ENCODE measurements around the gene ARMC7. TPM values are rescaled to one million over a fixed set of nuclear protein-coding genes. Genes with fewer than 3 reads are reported as not detected.

Gene ARMC7
- total RNA-seq, 1 experiment from 2014 or later = 17.4 TPM

GRCh38 chr17:75075597-75076336, 34.0 kb upstream of the ARMC7 start:
- in situ Hi-C loops (cut with HindIII; ENCODE audit: low pct_unique_long_range_greater_than_20kb, low sequenced_read_pairs) = no loop called here
- no peak for DNase-seq (ENCODE audit: low read depth)

DNA sequence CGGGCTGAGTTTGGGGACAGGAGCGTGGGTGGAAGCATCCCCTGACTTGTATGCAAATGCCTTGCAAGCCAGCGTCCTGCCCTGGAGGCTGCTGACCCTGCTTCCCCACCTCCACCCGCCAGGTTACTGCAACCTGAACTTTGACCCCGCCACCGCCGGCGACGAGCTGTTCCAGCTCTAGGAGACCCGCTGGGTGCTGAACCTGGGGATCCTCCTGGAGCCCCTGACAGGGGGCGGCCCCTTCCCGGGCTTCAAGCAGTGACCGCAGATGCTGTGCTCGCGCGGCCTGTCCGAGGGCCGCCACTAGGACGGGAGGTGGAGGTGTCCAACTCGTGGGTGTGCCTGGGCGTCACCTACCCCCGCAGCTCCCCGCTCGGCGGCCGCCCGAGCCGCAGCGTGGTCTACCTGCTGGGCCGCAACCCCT, 32.7 kb upstream of the ARMC7 start:
- no peak for DNase-seq (ENCODE audit: low read depth)
- in situ Hi-C loops (cut with HindIII; ENCODE audit: low pct_unique_long_range_greater_than_20kb, low sequenced_read_pairs) = no loop called here

GRCh38 chr17:75077496-75078283, 32.1 kb upstream of the ARMC7 start:
- DNase-seq (ENCODE audit: low read depth) = no peak

DNA sequence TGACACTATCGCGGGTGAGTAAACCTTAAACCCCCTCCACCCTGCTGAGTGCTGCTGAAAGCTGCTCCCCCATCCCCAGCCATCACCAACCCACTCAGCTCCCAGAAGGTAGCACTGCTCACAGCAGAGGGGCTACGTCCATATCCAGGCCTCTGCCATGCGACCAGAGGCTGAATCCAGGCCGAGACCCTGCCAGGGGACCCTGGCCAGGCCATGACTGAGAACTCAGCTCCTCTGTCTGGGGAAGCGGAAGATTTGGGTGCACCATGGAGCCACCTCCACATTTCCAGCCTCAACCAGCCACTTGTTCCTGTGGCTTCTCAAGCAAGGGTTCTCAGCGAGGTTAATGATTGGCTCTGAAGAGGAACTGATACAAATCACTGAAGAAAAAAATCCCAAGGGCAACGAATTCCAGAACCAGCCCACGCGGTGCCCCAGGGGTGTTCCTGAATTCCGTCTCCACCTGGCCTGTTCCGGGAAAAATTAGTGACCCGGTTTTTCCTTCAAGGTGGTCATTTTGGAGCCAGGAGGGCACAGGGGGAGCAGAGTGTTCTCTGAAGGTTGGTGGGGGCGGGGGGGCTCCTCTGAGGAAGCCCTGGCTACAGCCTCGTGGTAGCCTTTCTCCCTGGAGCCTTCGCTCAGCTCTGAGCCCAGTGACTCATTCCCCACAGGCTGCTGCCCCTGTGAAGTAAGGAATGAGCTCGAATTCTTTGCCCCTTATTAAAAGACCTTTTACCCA, 31.3 kb upstream of the ARMC7 start:
- DNase-seq (ENCODE audit: low read depth) = peak; percentile 84
- in situ Hi-C loops (cut with HindIII; ENCODE audit: low pct_unique_long_range_greater_than_20kb, low sequenced_read_pairs) = no loop called here

More at GRCh38 chr17:75077496-75078283, 32.1 kb upstream of the ARMC7 start:
- in situ Hi-C loops (cut with HindIII; ENCODE audit: low pct_unique_long_range_greater_than_20kb, low sequenced_read_pairs) = no loop called here

DNA sequence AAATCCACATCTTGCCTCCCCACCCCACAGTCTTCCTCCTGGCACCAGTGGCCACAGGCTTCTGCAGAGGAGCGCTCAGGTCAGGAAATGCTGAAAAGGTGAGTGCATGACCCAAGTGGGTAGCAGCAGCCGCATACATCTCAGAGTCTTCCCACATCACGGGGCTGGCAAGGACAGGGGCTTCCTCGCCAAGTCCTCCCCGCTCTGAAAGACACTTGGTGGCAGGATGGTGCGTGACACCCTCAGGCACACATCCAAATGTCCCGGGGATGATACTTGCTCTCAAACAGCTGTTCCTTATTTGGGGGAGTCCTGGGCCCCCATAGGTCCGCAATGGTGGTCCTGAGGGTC, 30.8 kb upstream of the ARMC7 start:
- no peak for DNase-seq (ENCODE audit: low read depth)
- in situ Hi-C loops (cut with HindIII; ENCODE audit: low pct_unique_long_range_greater_than_20kb, low sequenced_read_pairs) = no loop called here

DNA sequence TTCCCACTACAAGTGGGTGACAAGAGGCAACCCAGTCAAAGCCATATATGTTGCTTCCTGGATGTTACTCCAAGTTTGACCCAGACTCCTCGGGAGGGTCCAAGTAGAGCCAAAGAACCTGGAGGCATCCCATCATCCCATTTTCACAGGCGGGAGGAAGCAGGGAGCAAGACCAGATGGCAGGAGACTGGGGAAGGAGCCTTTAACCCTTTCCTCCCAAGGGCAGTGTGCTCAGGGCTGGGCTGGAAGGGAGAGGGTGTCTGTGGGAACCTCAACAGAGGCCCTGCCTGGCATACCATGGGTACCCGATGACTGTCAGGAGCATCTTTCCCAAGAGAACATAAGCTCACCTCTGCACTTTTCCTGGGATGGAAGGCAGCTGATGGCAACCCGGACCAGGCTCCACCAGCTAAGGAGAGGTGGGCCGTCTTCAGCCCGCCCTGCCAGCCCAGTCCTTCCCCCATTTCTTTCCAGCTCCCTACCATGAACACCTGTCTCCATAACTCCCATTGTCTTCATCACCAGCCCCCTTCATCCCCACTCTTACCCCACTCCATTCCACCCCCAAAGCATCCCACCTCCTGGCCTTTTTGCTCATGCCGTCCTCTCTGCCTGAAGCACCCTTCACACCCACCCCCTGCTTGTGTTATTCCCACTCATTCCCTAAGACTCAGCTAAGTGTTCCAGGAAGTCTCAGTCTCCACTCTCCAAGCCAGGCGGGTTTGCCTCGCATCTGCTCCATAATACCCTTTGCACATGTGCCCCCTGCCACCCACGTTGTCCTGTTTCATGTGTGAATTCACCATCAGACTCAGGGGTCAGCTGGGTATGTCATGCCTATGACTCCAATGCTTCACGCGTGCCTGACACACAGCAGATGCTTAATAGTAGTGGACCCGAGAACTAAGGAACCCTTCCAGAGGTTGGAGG, 27.9 kb upstream of the ARMC7 start:
- DNase-seq (ENCODE audit: low read depth) = no peak
- in situ Hi-C loops (cut with HindIII; ENCODE audit: low pct_unique_long_range_greater_than_20kb, low sequenced_read_pairs) = no loop called here

- DNase-seq (ENCODE audit: low read depth) = no peak
- in situ Hi-C loops (cut with HindIII; ENCODE audit: low pct_unique_long_range_greater_than_20kb, low sequenced_read_pairs) = no loop called here
Measured at GRCh38 chr17:75082683-75083082, 27.1 kb upstream of the ARMC7 start.

DNA sequence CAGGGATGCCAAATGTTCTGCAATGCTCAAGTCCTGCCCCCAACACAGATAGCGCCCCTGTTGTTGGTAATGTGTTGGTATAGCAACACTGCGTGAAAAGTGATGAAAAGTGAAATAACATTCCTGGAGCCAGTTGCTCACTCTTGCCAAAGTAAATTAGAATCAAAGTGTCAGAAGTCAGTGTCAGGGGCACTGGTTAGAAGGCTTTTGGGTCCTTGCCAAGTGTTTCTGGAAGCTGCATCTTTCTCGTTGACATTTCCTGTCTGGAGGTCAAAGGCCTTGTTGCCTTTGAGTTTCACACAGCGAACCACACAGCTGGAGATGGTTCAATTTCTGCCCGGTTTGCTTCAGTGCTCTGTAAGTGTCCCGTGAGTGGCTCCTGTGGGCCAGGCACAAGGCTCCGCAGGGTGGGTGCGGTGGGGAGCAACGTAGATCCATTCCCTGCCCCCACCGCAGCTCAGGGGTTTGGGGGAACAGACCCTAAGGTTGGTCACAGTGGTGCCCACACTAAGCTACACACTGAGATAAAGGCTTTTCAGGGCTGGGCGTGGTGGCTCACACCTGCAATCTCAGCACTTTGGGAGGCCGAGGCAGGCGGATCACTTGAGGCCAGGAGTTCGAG, 25.6 kb upstream of the ARMC7 start:
- peak; percentile 87 for DNase-seq (ENCODE audit: low read depth)
- in situ Hi-C loops (cut with HindIII; ENCODE audit: low pct_unique_long_range_greater_than_20kb, low sequenced_read_pairs) = no loop called here

GRCh38 chr17:75086496-75087181, 23.1 kb upstream of the ARMC7 start:
- no peak for DNase-seq (ENCODE audit: low read depth)
- in situ Hi-C loops (cut with HindIII; ENCODE audit: low pct_unique_long_range_greater_than_20kb, low sequenced_read_pairs) = no loop called here

GRCh38 chr17:75087182-75087557, 22.6 kb upstream of the ARMC7 start:
- no peak for DNase-seq (ENCODE audit: low read depth)
- in situ Hi-C loops (cut with HindIII; ENCODE audit: low pct_unique_long_range_greater_than_20kb, low sequenced_read_pairs) = no loop called here

DNA sequence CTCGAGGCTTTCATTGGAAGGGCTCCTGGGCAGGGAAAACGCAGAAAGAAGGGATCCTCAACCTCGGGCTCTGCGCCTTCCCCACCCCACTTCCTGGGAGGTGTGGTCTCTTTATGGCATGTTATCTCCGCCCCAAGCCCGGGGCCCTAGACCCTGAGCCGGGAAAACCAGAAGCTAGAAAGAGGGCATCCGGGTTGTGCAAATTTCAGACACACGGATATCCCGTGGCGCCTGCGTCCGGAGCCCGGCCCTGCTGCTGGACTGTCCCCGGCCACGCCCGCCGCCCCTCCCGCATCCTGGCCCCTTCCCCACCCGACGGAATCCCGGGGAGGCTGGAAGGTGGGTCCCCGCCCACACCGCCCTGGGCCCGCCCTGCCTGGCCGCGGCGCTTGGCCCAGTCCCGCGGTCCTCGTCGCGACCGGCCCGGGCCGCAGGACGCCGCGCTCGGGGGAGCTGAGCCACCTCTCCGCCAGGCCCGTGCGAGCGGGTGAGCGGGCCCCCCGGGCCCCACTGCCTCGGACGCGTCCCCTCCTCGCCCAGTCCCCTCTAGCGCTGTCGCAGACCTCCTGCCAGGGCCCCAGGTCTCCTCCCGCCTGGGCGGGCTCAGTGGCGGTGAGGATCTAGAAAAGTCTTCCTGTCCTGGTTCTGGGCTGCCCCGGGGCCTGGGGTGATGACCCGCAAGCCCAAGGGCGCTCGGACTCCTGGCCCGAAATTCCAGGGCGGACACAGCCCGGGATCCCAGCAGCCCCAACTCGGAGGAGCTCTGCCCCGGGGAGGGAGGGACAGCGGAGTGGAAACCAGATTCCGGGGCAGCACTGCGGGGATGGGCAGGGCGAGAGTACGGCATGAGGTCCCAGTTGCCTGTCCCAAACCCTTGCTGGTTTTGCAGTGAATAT, 22.0 kb upstream of the ARMC7 start, which contains the start of gene SLC16A5:
Gene SLC16A5 (plus strand): TSS at position 397 of the 896 bp plus-strand sequence. CDS start 5,683 bp downstream, outside the sequence.
- in situ Hi-C loops (cut with HindIII; ENCODE audit: low pct_unique_long_range_greater_than_20kb, low sequenced_read_pairs) = no loop called here
- DNase-seq (ENCODE audit: low read depth) = no peak

DNA sequence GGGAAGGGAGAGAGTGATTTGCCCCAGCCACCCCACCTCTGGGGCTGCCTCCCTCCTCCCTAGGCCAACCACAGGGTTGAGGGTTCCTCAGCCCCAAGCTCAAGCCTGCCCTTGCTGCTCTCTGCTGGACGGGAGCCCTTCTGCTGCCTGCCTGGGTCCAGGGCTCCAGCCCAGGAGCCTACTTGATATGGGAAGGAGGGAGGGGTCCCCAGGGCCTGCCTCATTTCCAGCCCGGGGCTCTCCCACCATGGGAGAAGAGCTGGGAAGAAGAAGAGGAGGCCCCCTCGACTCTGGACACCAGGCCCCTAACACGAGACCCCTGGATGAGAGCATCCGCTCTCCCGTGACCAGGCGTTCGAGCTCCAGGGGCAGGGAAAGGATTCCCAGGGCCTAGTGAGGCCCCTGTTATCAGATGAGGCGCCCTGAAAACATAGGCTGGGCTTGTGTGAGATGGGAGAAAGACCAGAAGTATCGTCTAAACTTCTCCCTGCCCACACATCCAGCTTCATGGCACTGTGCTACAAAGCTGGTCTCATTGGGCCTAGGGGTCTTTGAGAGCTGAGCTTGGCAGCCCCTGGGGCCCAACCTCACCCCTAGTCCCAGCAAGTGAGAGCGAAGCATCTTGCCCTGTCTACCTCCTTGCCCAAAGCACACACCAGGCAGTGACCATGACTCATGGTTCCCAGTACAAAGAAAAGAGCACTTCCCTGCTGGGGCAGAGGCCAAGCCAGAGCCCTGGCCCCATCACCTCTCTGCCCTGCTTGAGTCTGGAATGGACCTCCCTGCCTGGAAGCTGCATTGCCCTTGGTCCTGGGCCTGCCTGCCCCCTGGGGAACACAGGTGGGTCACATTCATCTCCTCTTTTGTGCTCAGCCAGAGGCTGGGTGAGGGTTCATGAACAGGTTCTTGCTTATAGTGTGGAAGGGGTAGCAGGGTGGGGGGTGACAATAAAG, 21.0 kb upstream of the ARMC7 start:
- DNase-seq (ENCODE audit: low read depth) = no peak
- in situ Hi-C loops (cut with HindIII; ENCODE audit: low pct_unique_long_range_greater_than_20kb, low sequenced_read_pairs) = no loop called here

DNA sequence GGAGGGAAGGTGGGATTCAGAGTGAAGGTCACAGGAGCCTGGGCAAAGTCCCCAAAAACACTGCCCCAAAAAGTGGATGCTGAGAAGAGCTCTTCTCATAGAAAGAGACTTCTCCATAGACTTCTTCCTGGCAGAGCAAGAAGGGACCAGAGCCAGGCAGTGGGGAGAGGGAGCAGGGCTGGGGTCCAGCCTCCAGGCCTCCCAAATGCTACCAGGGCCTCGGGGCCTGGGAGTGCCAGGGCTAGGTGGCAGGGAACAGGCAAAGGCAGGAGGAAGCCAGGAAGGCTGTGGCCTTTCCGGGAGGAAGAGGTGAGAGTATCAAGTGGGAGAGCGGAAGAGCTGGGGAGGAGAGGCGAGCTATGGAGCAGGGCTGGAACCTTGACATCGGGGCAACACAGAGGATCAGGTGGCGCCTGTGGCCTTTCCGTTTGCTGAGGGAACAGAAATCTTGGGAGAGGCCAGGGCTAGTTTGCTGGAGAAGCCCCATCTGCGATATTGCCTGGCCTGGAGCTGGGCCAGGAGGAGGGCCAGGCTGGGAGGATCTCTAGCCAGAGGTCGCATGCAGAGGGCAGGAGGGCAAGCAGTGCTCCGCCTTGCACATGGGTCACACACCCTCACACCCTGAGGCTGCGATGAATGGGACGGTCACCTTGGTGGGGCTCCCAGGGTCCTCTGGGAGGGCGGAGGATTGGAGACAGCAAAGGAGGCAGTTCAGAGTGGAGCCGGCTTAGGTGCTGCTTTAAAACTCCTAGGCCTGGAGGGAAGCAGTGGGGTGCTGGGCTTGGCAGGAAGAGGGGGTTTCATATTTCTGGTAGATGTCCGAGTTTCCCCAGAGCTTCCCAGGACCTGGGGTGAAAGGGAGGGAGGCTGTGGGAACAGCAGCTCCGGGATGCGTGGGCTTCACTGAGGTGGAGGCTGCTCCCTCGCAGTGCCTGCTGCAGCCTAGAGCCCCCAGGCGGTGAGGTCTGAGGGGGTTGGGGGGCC, 18.6 kb upstream of the ARMC7 start:
- in situ Hi-C loops (cut with HindIII; ENCODE audit: low pct_unique_long_range_greater_than_20kb, low sequenced_read_pairs) = no loop called here
- DNase-seq (ENCODE audit: low read depth) = no peak

DNA sequence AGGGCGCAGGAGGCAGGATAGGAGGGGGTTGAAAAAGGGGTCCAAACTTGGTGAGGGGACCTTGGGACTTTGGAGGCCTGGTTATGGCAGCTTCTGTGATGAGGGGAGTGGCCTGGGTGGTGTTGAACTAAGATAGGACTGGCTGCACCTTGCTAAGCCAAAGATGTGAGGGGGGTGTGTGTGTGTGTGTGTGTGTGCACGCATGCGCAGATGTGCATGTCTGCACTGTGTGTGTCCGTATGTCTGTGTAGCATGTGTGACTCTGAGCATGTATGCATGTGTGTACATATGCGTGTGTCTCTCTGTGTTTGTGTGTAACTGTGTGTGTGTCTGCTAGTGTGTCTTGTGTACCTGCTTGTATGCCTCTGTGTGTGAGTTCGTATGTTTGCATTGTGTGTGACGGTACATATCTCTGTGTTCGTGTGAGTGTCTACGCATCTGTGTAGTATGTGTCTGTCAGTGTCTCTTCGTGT, 17.9 kb upstream of the ARMC7 start:
- no peak for DNase-seq (ENCODE audit: low read depth)

More for the DNA sequence above, 17.9 kb upstream of the ARMC7 start:
- in situ Hi-C loops (cut with HindIII; ENCODE audit: low pct_unique_long_range_greater_than_20kb, low sequenced_read_pairs) = no loop called here

Measured in Caki2 (cell line).